CD8-positive, alpha-beta memory T cell (primary cell): Measurements from ENCODE around the gene C1QB. TPM values are rescaled to one million over a fixed set of nuclear protein-coding genes. Genes with fewer than 3 reads are reported as not detected.
"Not testable (repeated sequence)": the region's sequence is repeated elsewhere in the genome, so short reads cannot be mapped to it uniquely, and the experiment has no call there.

Experiments
- CTCF ChIA-PET: fragments of 350-600 bp; sonication (Branson Sonifier 250); formaldehyde crosslinking; loops from one replicate; lab custom pipeline; 2021; ENCODE audit warnings: antibody characterized with exemption; lab: Charles Lee
- POLR2A ChIA-PET: fragments of 350-600 bp; sonication (Branson Sonifier 250); formaldehyde crosslinking; loops from one replicate; lab custom pipeline; 2021; ENCODE audit warnings: antibody characterized with exemption; lab: Charles Lee
- DNase-seq, 5 donors: peaks; one replicate each; pipeline versions ENCODE4 v3.0.0 to v3.0.0-alpha.2; 2020 to 2022; ENCODE audit warnings: mixed read lengths in 1 of 5
- H3K27ac ChIP-seq: one replicate; pipeline ENCODE4 v1.7.0; 2013; ENCODE audit warnings: low read depth, mild to moderate bottlenecking, low read length, moderate library complexity
- H3K27me3 ChIP-seq: 2 replicates; pipeline ENCODE4 v1.7.0; 2013; ENCODE audit warnings: low read length, mild to moderate bottlenecking; ENCODE audit not compliant: insufficient read depth, poor library complexity, severe bottlenecking
- H3K36me3 ChIP-seq: 2 replicates; pipeline ENCODE4 v1.7.0; 2013; ENCODE audit warnings: mild to moderate bottlenecking, low read length, moderate library complexity; ENCODE audit not compliant: insufficient read depth
- H3K4me1 ChIP-seq: 2 replicates; pipeline ENCODE4 v1.7.0; 2013; ENCODE audit warnings: mild to moderate bottlenecking, low read length, moderate library complexity; ENCODE audit not compliant: insufficient read depth
- H3K4me3 ChIP-seq: 2 replicates; pipeline ENCODE4 v1.7.0; 2013; ENCODE audit warnings: mild to moderate bottlenecking, low read length
- H3K9me3 ChIP-seq: 2 replicates; pipeline ENCODE4 v1.7.0; 2013; ENCODE audit warnings: mild to moderate bottlenecking, low read length
- H3K27ac Mint-ChIP-seq, 8 donors: one replicate each; pipeline ENCODE4 v1.8.0; 2020 to 2021; ENCODE audit warnings: mixed read lengths in 8 of 8, mild to moderate bottlenecking in 6 of 8, inconsistent platforms in 3 of 8, moderate library complexity in 3 of 8
- H3K27me3 Mint-ChIP-seq, 2 donors: one replicate each; pipeline ENCODE4 v1.8.0; 2020 to 2021; ENCODE audit warnings: mixed read lengths in 2 of 2, mild to moderate bottlenecking in 1 of 2, moderate library complexity in 1 of 2
- H3K36me3 Mint-ChIP-seq, 3 donors: one replicate each; pipeline ENCODE4 v1.8.0; 2020 to 2021; ENCODE audit warnings: mixed read lengths in 3 of 3, inconsistent platforms in 1 of 3, mild to moderate bottlenecking in 1 of 3
- H3K4me1 Mint-ChIP-seq, 3 donors: one replicate each; pipeline ENCODE4 v1.8.0; 2020 to 2021; ENCODE audit warnings: mixed read lengths in 3 of 3, inconsistent platforms in 1 of 3, mild to moderate bottlenecking in 1 of 3
- H3K4me3 Mint-ChIP-seq, 7 donors: one replicate each; pipeline ENCODE4 v1.8.0; 2020 to 2021; ENCODE audit warnings: mixed read lengths in 7 of 7, mild to moderate bottlenecking in 6 of 7, moderate library complexity in 4 of 7, inconsistent platforms in 2 of 7
- H3K9me3 Mint-ChIP-seq, 5 donors: one replicate each; pipeline ENCODE4 v1.8.0; 2020 to 2022; ENCODE audit warnings: mixed read lengths in 5 of 5, mild to moderate bottlenecking in 3 of 5, moderate library complexity in 2 of 5, inconsistent platforms in 1 of 5
- polyA plus RNA-seq: library from polyadenylated mRNA; unstranded; fragments of 300-500 nt; fragmentation: Illumina TruSeq; gene quantifications from one replicate; pipeline ENCODE4 v1.2.3, GENCODE V29; 2021
- total RNA-seq, 2 experiments: library from RNA; stranded (reverse); gene quantifications; one replicate each; pipeline ENCODE4 v1.2.3, GENCODE V29; 2021

The C1QB gene
- total and polyA plus RNA-seq, 3 experiments from 2014 or later, result 0.20 to 0.53 TPM; not detected in 1

- Mint-ChIP-seq H3K36me3 (no peaks in the 10 kb centered on the region), H3K27me3 (peaks cover 11 to 16% of the 10 kb centered on the region in 2 donors), H3K4me1 (no peaks in the 10 kb centered on the region), H3K4me3 (no peak overlapping the region), H3K27ac (no peak overlapping the region), H3K9me3 (no peaks in the 10 kb centered on the region)
- no peaks in the 10 kb centered on the region for H3K9me3 ChIP-seq
- DNase-seq, result no peak
- CTCF ChIA-PET, result no interaction called here
- no peaks in the 10 kb centered on the region for H3K36me3 ChIP-seq
- H3K27ac ChIP-seq, result no peak overlapping the region
- POLR2A ChIA-PET, result no interaction called here
- H3K4me1 ChIP-seq, result no peaks in the 10 kb centered on the region
- H3K27me3 ChIP-seq, result no peaks in the 10 kb centered on the region
- no peak overlapping the region for H3K4me3 ChIP-seq
Measured at GRCh38 chr1:22697980-22698379, 44.9 kb downstream of the C1QB start.

GRCh38 chr1:22699681-22700520 lies 46.9 kb downstream of the C1QB start:
- H3K4me3 ChIP-seq, result no peak overlapping the region
- Mint-ChIP-seq H3K27ac (no peak overlapping the region), H3K4me3 (no peak overlapping the region), H3K36me3 (no peaks in the 10 kb centered on the region), H3K27me3 (peaks cover 12 to 20% of the 10 kb centered on the region in 2 donors), H3K4me1 (no peaks in the 10 kb centered on the region), H3K9me3 (no peaks in the 10 kb centered on the region)
- H3K27me3 ChIP-seq, result no peaks in the 10 kb centered on the region
- ChIA-PET POLR2A (no interaction called here), CTCF (no interaction called here)
- no peaks in the 10 kb centered on the region for H3K9me3 ChIP-seq
- no peaks in the 10 kb centered on the region for H3K36me3 ChIP-seq
- DNase-seq, result no peak
- H3K4me1 ChIP-seq, result no peaks in the 10 kb centered on the region
- no peak overlapping the region for H3K27ac ChIP-seq

DNA sequence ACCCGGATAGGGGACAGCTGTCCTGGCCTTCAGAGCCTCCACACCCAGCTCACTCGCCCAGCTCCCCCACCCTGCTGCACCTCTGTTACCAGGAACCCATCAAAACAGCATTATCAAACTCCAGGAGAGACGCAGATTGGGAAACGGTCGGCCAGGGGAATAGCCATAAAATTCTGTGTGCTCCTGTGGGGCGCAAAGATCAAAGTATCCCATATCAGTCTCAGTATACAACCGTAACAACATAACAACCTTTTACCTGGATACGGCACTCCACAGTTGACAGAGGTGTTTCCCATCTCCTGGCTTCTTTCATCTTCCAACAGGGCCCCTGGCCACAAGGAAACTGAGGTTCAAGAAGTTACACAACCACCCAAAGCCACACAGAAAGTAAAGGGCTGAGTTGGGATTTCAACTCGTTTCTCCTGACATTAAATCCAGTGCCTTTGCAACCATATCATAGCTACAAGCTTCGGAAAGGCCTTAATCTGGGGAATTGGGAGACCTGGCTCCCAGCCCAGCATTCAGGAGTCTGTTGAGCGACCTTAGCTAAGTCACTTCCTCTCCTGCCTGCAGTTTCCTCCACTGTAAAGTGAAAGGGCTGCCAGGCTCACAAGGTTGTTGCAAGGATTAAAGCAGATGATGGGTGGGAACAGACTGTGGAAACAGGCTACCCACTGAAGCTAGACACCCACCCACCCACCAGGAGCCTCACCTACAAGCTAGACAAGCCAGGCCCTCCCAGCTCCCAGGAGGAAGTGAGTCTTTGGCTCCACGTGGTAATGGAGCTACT lies 49.5 kb downstream of the C1QB start:
- no peak overlapping the region for H3K4me3 Mint-ChIP-seq
- POLR2A ChIA-PET, result no interaction called here
- no peaks in the 10 kb centered on the region for H3K36me3 Mint-ChIP-seq
- CTCF ChIA-PET, result no interaction called here
- Histone ChIP-seq H3K27me3 (no peaks in the 10 kb centered on the region), H3K36me3 (no peaks in the 10 kb centered on the region), H3K9me3 (no peaks in the 10 kb centered on the region), H3K4me3 (no peak overlapping the region), H3K27ac (no peak overlapping the region), H3K4me1 (no peaks in the 10 kb centered on the region)
- H3K27ac Mint-ChIP-seq, result peak overlapping the region in 1 of 8 donors; percentile 67
- H3K27me3 Mint-ChIP-seq, result peaks cover 15 to 33% of the 10 kb centered on the region in 2 donors
- H3K9me3 Mint-ChIP-seq, result no peaks in the 10 kb centered on the region
- H3K4me1 Mint-ChIP-seq, result no peaks in the 10 kb centered on the region
- DNase-seq, result no peak

DNA sequence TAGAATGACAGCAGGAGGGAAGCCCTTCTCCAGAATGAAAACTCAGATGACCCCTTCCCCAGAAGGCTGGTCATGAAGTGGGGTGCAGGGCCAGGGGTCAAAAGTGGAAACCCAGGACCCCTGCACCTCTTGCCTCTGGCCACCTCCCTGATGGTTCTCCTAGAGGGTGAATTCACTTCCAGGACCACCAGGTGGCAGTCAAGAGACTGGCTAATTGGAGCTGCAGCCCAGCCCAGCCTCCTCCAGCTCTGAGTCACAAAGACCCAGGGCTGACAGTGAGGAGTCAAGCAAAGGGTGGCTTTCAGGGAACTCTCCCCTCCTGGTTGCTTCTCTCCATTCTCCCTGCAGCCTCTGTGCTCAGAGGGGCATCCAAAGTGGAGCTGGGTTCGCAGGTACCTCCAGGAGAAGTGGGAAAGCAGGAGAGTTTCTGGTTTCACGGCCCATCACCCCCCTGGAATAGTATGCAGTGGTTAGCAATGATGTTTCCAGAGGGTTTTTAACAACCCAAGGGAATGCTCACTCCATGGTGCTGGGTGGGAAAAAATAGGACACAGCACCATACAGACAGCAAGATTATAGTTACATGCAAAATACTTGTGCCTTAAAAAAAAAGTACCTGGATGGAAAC lies 51.5 kb downstream of the C1QB start:
- H3K4me1 Mint-ChIP-seq, result no peaks in the 10 kb centered on the region
- peaks cover 20 to 48% of the 10 kb centered on the region in 2 donors for H3K27me3 Mint-ChIP-seq
- no peaks in the 10 kb centered on the region for H3K36me3 ChIP-seq
- POLR2A ChIA-PET, result no interaction called here
- CTCF ChIA-PET, result interaction anchor here (0.6 to 2.0 kb wide), 7 partner anchors 8 to 160 kb away, joined by 3 to 16 read pairs (median 3); no protein-coding TSS in a partner anchor
- peak overlapping the region in 1 of 8 donors; percentile 43 for H3K27ac Mint-ChIP-seq
- peaks cover 5% of the 10 kb centered on the region for H3K27me3 ChIP-seq
- DNase-seq, result peak; percentile 29 to 70 (median 46)
- H3K9me3 ChIP-seq, result no peaks in the 10 kb centered on the region
- no peak overlapping the region for H3K27ac ChIP-seq
- H3K4me3 ChIP-seq, result no peak overlapping the region
- H3K4me3 Mint-ChIP-seq, result no peak overlapping the region
- H3K4me1 ChIP-seq, result no peaks in the 10 kb centered on the region
- no peaks in the 10 kb centered on the region for H3K9me3 Mint-ChIP-seq
- no peaks in the 10 kb centered on the region for H3K36me3 Mint-ChIP-seq

DNA sequence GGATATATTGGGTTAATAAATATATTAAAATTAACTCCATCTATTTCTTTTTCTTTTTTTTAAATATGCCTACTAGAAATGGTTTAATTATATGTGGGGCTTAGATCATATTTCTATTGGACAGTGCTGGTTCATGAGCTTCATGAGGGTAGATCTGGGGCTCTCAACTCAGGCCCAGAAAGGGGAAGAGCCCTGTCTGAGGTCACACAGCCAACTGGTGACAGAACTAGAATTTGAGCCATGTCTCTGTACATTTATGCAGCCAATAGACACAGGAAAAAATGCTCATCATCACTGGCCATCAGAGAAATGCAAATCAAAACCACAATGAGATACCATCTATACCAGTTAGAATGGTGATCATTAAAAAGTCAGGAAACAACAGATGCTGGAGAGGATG lies 52.5 kb downstream of the C1QB start:
- Histone ChIP-seq H3K9me3 (no peaks in the 10 kb centered on the region), H3K27me3 (peaks cover 6% of the 10 kb centered on the region), H3K27ac (no peak overlapping the region), H3K36me3 (no peaks in the 10 kb centered on the region), H3K4me3 (no peak overlapping the region), H3K4me1 (no peaks in the 10 kb centered on the region)
- POLR2A ChIA-PET, result no interaction called here
- no peak overlapping the region for H3K27ac Mint-ChIP-seq
- peaks cover 20 to 52% of the 10 kb centered on the region in 2 donors for H3K27me3 Mint-ChIP-seq
- H3K36me3 Mint-ChIP-seq, result no peaks in the 10 kb centered on the region
- H3K4me1 Mint-ChIP-seq, result peaks cover 0 to 3% (median 2%) of the 10 kb centered on the region in 3 donors
- CTCF ChIA-PET, result interaction anchor here (1.1 to 1.8 kb wide), 2 partner anchors 13 to 51 kb away, joined by 3 to 16 read pairs; no protein-coding TSS in a partner anchor
- no peak overlapping the region for H3K4me3 Mint-ChIP-seq
- H3K9me3 Mint-ChIP-seq, result no peaks in the 10 kb centered on the region
- no peak for DNase-seq

GRCh38 chr1:22706100-22706499 lies 53.1 kb downstream of the C1QB start:
- H3K4me1 ChIP-seq, H3K4me3 Mint-ChIP-seq, H3K27ac Mint-ChIP-seq, DNase-seq, H3K4me1 Mint-ChIP-seq, H3K27me3 ChIP-seq, CTCF ChIA-PET, POLR2A ChIA-PET, H3K36me3 Mint-ChIP-seq, H3K36me3 ChIP-seq, H3K9me3 ChIP-seq, H3K9me3 Mint-ChIP-seq, H3K4me3 ChIP-seq, H3K27ac ChIP-seq: not testable (repeated sequence)
- H3K27me3 Mint-ChIP-seq, result peaks cover 20 to 52% of the 10 kb centered on the region in 2 donors

DNA sequence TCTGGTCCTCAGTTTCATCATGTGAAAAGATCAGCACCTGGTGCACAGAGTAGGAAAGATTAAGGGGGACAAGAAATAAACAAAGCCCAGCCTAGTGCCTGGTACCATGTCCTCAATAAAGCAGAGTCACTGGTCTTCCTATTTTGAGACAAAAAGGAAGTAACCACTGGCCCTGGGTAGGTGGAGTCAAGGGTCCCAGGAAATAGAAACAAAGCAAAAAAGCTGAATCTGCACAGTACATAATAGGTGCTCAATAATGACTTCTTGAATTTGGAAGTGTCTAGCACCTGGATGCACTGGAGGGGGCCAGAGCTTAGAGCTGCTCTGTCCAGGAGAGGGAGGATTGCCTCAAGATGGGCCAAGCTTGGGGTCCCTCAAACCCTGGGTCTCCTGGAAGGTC lies 55.7 kb downstream of the C1QB start:
- CTCF ChIA-PET, result no interaction called here
- Mint-ChIP-seq H3K27me3 (peaks cover 27 to 61% of the 10 kb centered on the region in 2 donors), H3K36me3 (no peaks in the 10 kb centered on the region), H3K27ac (peak overlapping the region in 1 of 8 donors; percentile 17), H3K4me3 (peak overlapping the region in 4 of 7 donors; percentile 0 to 54 (median 30)), H3K9me3 (no peaks in the 10 kb centered on the region), H3K4me1 (peaks cover 7 to 17% (median 10%) of the 10 kb centered on the region in 3 donors)
- DNase-seq, result no peak
- Histone ChIP-seq H3K9me3 (no peaks in the 10 kb centered on the region), H3K27me3 (peaks cover 28% of the 10 kb centered on the region), H3K4me3 (no peak overlapping the region), H3K36me3 (no peaks in the 10 kb centered on the region), H3K4me1 (peaks cover 6% of the 10 kb centered on the region), H3K27ac (no peak overlapping the region)
- POLR2A ChIA-PET, result no interaction called here
